WERI-Rb-1 (cell line): ENCODE measurements around the gene PARP14.

Experiments used
- DNase-seq: peaks from one replicate; pipeline ENCODE4 v3.0.0-alpha.2; 2020
- H3K27ac ChIP-seq: fragments of 250-450 bp; sonication (Bioruptor Pico); 2 replicates; pipeline ENCODE4 v1.5.1; 2020; ENCODE audit warnings: mild to moderate bottlenecking, moderate library complexity
- H3K27me3 ChIP-seq: fragments of 250-450 bp; sonication (Bioruptor Pico); 2 replicates; pipeline ENCODE4 v1.5.1; 2021; ENCODE audit warnings: mild to moderate bottlenecking, low read depth, moderate library complexity; ENCODE audit not compliant: insufficient read depth, severe bottlenecking
- H3K36me3 ChIP-seq: fragments of 250-450 bp; sonication (Bioruptor Pico); 2 replicates; pipeline ENCODE4 v1.5.1; 2020; ENCODE audit warnings: mild to moderate bottlenecking, moderate library complexity
- H3K4me3 ChIP-seq: 2 replicates; pipeline ENCODE4 v1.5.1; 2011; ENCODE audit warnings: low read depth, mild to moderate bottlenecking, control low read depth, low read length
- H3K9me3 ChIP-seq: fragments of 250-450 bp; sonication (Bioruptor Pico); 2 replicates; pipeline ENCODE4 v1.5.1; 2021; ENCODE audit warnings: mild to moderate bottlenecking, moderate library complexity; ENCODE audit not compliant: severe bottlenecking
- TF ChIP-seq, protein P1 (sequence below): IDR thresholded peaks from 2 replicates; pipeline ENCODE4 v1.5.1; 2011; ENCODE audit warnings: low read depth, mild to moderate bottlenecking, control low read depth, inconsistent platforms, low read length

PARP14 gene

GRCh38 chr3:122689587-122689986 lies 8.9 kb downstream of the PARP14 start:
- no peak for DNase-seq
- Histone ChIP-seq H3K27me3 (no peaks in the 10 kb centered on the region), H3K36me3 (no peaks in the 10 kb centered on the region), H3K4me3 (no peak overlapping the region), H3K9me3 (no peaks in the 10 kb centered on the region), H3K27ac (no peak overlapping the region)
- TF ChIP-seq, protein P1, sequence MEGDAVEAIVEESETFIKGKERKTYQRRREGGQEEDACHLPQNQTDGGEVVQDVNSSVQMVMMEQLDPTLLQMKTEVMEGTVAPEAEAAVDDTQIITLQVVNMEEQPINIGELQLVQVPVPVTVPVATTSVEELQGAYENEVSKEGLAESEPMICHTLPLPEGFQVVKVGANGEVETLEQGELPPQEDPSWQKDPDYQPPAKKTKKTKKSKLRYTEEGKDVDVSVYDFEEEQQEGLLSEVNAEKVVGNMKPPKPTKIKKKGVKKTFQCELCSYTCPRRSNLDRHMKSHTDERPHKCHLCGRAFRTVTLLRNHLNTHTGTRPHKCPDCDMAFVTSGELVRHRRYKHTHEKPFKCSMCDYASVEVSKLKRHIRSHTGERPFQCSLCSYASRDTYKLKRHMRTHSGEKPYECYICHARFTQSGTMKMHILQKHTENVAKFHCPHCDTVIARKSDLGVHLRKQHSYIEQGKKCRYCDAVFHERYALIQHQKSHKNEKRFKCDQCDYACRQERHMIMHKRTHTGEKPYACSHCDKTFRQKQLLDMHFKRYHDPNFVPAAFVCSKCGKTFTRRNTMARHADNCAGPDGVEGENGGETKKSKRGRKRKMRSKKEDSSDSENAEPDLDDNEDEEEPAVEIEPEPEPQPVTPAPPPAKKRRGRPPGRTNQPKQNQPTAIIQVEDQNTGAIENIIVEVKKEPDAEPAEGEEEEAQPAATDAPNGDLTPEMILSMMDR, result no peak

DNA sequence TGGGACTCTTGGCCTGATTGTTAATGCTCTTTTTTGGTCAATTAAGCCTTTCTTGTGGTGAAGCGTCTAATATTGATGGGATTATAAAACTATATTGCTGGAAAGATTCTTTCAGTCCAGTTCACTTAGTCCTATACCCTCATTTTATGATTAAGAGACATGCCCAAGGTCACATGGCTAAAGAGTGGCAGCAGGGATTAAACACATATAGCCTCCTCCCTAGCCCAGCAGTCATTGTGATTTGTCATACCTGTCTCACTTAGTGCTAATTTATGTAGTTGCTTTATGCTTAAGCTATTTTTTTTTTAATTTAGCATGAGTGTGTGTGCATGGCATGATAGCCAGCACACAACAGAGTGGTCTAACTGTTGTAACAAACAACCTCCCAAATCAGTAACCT lies 9.5 kb downstream of the PARP14 start:
- TF ChIP-seq, protein P1, result no peak
- Histone ChIP-seq H3K9me3 (no peaks in the 10 kb centered on the region), H3K27ac (no peak overlapping the region), H3K4me3 (no peak overlapping the region), H3K36me3 (no peaks in the 10 kb centered on the region), H3K27me3 (no peaks in the 10 kb centered on the region)
- no peak for DNase-seq

GRCh38 chr3:122691195-122691594 lies 10.6 kb downstream of the PARP14 start:
- Histone ChIP-seq H3K9me3 (no peaks in the 10 kb centered on the region), H3K27ac (no peak overlapping the region), H3K4me3 (no peak overlapping the region), H3K27me3 (no peaks in the 10 kb centered on the region), H3K36me3 (no peaks in the 10 kb centered on the region)
- DNase-seq, result no peak
- TF ChIP-seq, protein P1, result no peak

GRCh38 chr3:122692674-122693073 lies 12.0 kb downstream of the PARP14 start:
- no peak for DNase-seq
- TF ChIP-seq, protein P1, result no peak
- Histone ChIP-seq H3K4me3 (no peak overlapping the region), H3K27me3 (no peaks in the 10 kb centered on the region), H3K9me3 (no peaks in the 10 kb centered on the region), H3K27ac (no peak overlapping the region), H3K36me3 (no peaks in the 10 kb centered on the region)

- no peak for DNase-seq
- Histone ChIP-seq H3K9me3 (no peaks in the 10 kb centered on the region), H3K27me3 (no peaks in the 10 kb centered on the region), H3K4me3 (no peak overlapping the region), H3K36me3 (no peaks in the 10 kb centered on the region), H3K27ac (no peak overlapping the region)
- TF ChIP-seq, protein P1, result no peak
Observed at GRCh38 chr3:122694966-122695365, 14.3 kb downstream of the PARP14 start.

GRCh38 chr3:122695927-122696561 lies 15.4 kb downstream of the PARP14 start:
- Histone ChIP-seq H3K27me3 (no peaks in the 10 kb centered on the region), H3K9me3 (no peaks in the 10 kb centered on the region), H3K27ac (no peak overlapping the region), H3K36me3 (no peaks in the 10 kb centered on the region), H3K4me3 (no peak overlapping the region)
- DNase-seq, result no peak
- TF ChIP-seq, protein P1, result no peak
